NT2/D1 (cell line): ENCODE data around the gene SEL1L3.

Experiments used
- DNase-seq: peaks from one replicate; pipeline ENCODE4 v3.0.0-alpha.2; 2011; ENCODE audit warnings: low read depth, low spot score
- H3K27me3 ChIP-seq: 2 replicates; pipeline ENCODE4 v1.6.0; 2011; ENCODE audit warnings: mild to moderate bottlenecking; ENCODE audit not compliant: insufficient read length, insufficient read depth
- H3K36me3 ChIP-seq: 2 replicates; pipeline ENCODE4 v1.6.1; 2011; ENCODE audit warnings: mild to moderate bottlenecking, low read length, mixed read lengths; ENCODE audit not compliant: insufficient read depth, insufficient read length
- H3K4me1 ChIP-seq: 2 replicates; pipeline ENCODE4 v1.5.1; 2011; ENCODE audit not compliant: insufficient read depth, insufficient read length
- H3K4me3 ChIP-seq: 2 replicates; pipeline ENCODE4 v1.5.1; 2011; ENCODE audit warnings: low read depth; ENCODE audit not compliant: insufficient read length
- H3K9ac ChIP-seq: 2 replicates; pipeline ENCODE4 v1.6.0; 2011; ENCODE audit warnings: low read depth; ENCODE audit not compliant: insufficient read length
- H3K9me3 ChIP-seq: 2 replicates; pipeline ENCODE4 v1.5.1; 2011; ENCODE audit warnings: mild to moderate bottlenecking, low read length; ENCODE audit not compliant: insufficient read depth
- SUZ12 ChIP-seq: IDR thresholded peaks from 2 replicates; pipeline ENCODE4 v1.6.1; 2011; ENCODE audit not compliant: insufficient read length, insufficient read depth; ENCODE audit errors: extremely low read depth
- YY1 ChIP-seq: IDR thresholded peaks from 2 replicates; pipeline ENCODE4 v1.6.1; 2011; ENCODE audit not compliant: insufficient read length, insufficient read depth
- ZNF274 ChIP-seq: IDR thresholded peaks from 2 replicates; pipeline ENCODE4 v1.6.1; 2011; ENCODE audit warnings: mild to moderate bottlenecking, low read depth, low read length

The SEL1L3 gene

GRCh38 chr4:25782482-25782881 is 80.3 kb downstream of the SEL1L3 start:
- Histone ChIP-seq H3K36me3 (peaks cover 21% of the 10 kb centered on the region), H3K9me3 (no peaks in the 10 kb centered on the region), H3K4me1 (no peaks in the 10 kb centered on the region), H3K9ac (no peak overlapping the region), H3K4me3 (no peak overlapping the region), H3K27me3 (no peaks in the 10 kb centered on the region)
- no peak for TF ChIP-seq ZNF274
- no peak for TF ChIP-seq YY1
- TF ChIP-seq SUZ12 = no peak
- DNase-seq = no peak

- no peak overlapping the region for H3K9ac ChIP-seq
- no peaks in the 10 kb centered on the region for H3K9me3 ChIP-seq
- TF ChIP-seq YY1 (no peak), SUZ12 (no peak), ZNF274 (no peak)
- H3K36me3 ChIP-seq = peaks cover 24% of the 10 kb centered on the region
- DNase-seq = no peak
- no peaks in the 10 kb centered on the region for H3K27me3 ChIP-seq
- no peak overlapping the region for H3K4me3 ChIP-seq
- H3K4me1 ChIP-seq = no peaks in the 10 kb centered on the region
These were observed 83.8 kb downstream of the SEL1L3 start for GRCh38 chr4:25779021-25779420.

DNA sequence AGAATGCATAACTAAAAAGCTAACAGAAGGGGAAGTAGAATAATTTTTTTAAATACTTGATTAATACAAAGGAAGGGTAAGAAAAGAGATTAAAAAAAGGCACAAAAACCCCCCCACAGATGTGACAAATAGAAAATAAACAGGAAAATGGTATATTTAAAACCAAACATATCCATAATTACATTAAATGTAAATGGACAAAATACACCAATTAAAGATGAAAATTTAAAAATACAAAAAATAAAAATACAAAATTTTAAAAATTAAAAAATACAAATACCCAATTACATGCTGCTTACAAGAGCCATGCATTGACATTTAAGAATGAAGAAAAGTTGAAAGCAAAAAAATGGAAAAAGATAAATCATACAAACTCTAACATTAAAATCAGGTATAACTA is 86.0 kb downstream of the SEL1L3 start:
- H3K36me3 ChIP-seq = peaks cover 14% of the 10 kb centered on the region
- no peaks in the 10 kb centered on the region for H3K27me3 ChIP-seq
- no peaks in the 10 kb centered on the region for H3K4me1 ChIP-seq
- TF ChIP-seq YY1 (no peak), SUZ12 (no peak), ZNF274 (no peak)
- DNase-seq = no peak
- H3K9ac ChIP-seq = no peak overlapping the region
- H3K4me3 ChIP-seq = no peak overlapping the region
- no peaks in the 10 kb centered on the region for H3K9me3 ChIP-seq

GRCh38 chr4:25775166-25775565 is 87.6 kb downstream of the SEL1L3 start:
- DNase-seq = no peak
- peaks cover 10% of the 10 kb centered on the region for H3K36me3 ChIP-seq
- no peak for TF ChIP-seq ZNF274
- TF ChIP-seq YY1 = no peak
- TF ChIP-seq SUZ12 = no peak

DNA sequence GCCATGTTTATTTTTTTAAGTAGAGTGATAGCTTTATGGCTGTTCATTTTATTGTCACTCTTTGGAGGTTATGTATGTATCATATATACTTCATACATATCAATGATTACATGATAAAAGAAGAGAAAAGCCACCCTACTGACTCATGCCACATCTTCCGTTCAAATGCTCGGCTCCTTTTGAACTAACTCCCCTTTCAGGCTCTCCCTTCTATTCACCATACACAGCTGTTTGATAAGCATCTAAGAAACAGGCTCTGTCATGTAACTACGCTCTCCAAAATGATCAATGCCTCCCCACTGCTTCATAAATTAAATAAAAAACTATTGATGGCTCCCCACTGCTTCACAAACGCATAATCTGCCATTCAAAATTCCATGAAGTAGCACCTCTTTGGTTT is 89.4 kb downstream of the SEL1L3 start:
- Histone ChIP-seq H3K4me1 (no peaks in the 10 kb centered on the region), H3K9ac (no peak overlapping the region), H3K4me3 (no peak overlapping the region), H3K36me3 (peaks cover 4% of the 10 kb centered on the region), H3K27me3 (no peaks in the 10 kb centered on the region), H3K9me3 (no peaks in the 10 kb centered on the region)
- DNase-seq = no peak
- TF ChIP-seq ZNF274 = no peak
- no peak for TF ChIP-seq SUZ12
- TF ChIP-seq YY1 = no peak

More at GRCh38 chr4:25775166-25775565, 87.6 kb downstream of the SEL1L3 start:
- H3K4me3 ChIP-seq = no peak overlapping the region
- no peaks in the 10 kb centered on the region for H3K27me3 ChIP-seq
- H3K4me1 ChIP-seq = no peaks in the 10 kb centered on the region
- H3K9ac ChIP-seq = no peak overlapping the region
- no peaks in the 10 kb centered on the region for H3K9me3 ChIP-seq

- H3K4me1 ChIP-seq = no peaks in the 10 kb centered on the region
- DNase-seq = no peak
- no peaks in the 10 kb centered on the region for H3K9me3 ChIP-seq
- peaks cover 4% of the 10 kb centered on the region for H3K36me3 ChIP-seq
- H3K27me3 ChIP-seq = no peaks in the 10 kb centered on the region
- H3K9ac ChIP-seq = no peak overlapping the region
- no peak for TF ChIP-seq ZNF274
- TF ChIP-seq SUZ12 = no peak
- TF ChIP-seq YY1 = no peak
- no peak overlapping the region for H3K4me3 ChIP-seq
These were observed 91.1 kb downstream of the SEL1L3 start for GRCh38 chr4:25771672-25772071.

GRCh38 chr4:25770847-25771246 is 91.9 kb downstream of the SEL1L3 start:
- H3K4me1 ChIP-seq = no peaks in the 10 kb centered on the region
- no peak overlapping the region for H3K4me3 ChIP-seq
- H3K9me3 ChIP-seq = no peaks in the 10 kb centered on the region
- TF ChIP-seq YY1 (no peak), ZNF274 (no peak), SUZ12 (no peak)
- H3K27me3 ChIP-seq = no peaks in the 10 kb centered on the region
- H3K36me3 ChIP-seq = peaks cover 3% of the 10 kb centered on the region
- no peak overlapping the region for H3K9ac ChIP-seq
- no peak for DNase-seq

- TF ChIP-seq YY1 = no peak
- TF ChIP-seq SUZ12 = no peak
- no peak for TF ChIP-seq ZNF274
- Histone ChIP-seq H3K4me1 (no peaks in the 10 kb centered on the region), H3K4me3 (no peak overlapping the region), H3K9ac (no peak overlapping the region), H3K27me3 (no peaks in the 10 kb centered on the region), H3K9me3 (no peaks in the 10 kb centered on the region), H3K36me3 (peaks cover 3% of the 10 kb centered on the region)
- DNase-seq = no peak
These were observed 93.5 kb downstream of the SEL1L3 start for GRCh38 chr4:25769251-25769650.
